Medulla oblongata (tissue), 1 donor: ENCODE measurements around the gene CRIM1.

Source experiments
- DNase-seq: peaks from one replicate; pipeline ENCODE4 v3.0.0-alpha.2; 2015; ENCODE audit errors: extremely low spot score

The CRIM1 gene

DNA sequence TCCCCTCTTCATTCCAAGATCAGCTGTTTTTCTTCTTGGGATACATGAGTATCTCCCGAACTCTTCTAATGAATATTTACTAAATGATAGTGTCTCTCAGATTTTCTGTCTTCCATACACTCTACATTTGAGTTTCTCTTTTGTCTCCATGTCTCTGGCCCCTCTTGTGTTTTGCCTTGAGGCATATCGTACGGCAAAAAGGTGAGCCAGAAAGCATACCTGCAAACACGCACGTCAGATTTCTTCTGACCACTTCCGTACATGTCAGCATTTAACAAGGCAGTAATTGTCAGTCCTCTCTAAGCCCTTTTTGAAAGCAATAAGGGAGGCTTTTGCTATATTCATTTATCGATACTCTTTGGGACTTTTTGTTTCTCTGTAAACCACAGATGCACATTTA, 160.0 kb downstream of the CRIM1 start:
- no peak for DNase-seq

DNA sequence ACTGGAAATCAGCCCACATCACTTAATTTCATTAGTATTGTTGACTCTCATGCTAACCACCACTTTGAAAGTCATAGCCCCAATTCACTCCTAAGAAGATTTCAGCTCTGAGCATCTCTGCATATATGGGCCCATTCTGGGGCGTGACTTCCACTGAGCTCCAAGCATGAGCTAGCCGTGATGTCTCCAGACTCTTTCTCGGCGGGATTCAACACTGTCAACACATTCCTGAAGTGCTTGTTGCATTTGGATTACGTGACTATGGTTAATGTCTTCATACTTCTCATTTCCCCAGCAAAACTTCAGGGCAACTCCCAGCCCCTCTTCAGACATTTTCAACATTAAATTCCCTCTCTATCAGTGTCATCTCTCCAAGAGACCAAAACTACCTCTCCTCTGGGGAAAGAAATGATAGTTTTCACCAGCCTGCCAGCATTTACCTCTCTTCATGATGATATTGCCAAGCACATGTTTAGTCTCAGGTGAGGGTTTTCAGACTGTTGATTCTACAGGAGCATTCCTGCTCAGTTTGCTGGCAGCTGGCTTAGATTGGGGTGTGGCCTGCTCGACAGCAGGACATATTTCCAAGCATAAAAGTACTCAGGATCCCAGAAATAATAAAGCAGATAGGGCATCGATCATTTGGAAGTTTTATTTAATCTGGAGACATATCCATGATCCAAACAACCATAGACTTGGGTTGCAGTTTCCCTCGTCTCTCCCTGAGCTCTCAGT, 160.7 kb downstream of the CRIM1 start:
- DNase-seq: no peak

DNA sequence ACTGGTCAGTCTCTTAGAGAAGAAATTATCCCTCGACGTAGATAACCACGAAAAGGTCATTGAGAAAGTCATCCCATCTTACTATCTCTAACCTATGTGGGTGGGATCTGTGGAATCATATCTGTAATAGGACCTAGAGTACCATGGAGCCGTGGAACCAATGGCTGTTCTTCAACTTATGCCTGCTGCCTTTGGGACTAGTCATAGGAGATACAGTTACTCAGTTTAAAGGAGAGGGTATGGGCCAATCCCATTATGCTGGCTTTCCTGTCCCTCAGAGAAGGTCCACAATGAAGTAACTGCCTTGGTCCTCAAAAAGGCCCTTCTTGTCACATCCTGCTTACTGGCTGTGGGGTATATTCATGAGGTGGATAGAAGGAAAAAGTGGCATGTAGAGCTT, 164.9 kb downstream of the CRIM1 start:
- no peak for DNase-seq

DNA sequence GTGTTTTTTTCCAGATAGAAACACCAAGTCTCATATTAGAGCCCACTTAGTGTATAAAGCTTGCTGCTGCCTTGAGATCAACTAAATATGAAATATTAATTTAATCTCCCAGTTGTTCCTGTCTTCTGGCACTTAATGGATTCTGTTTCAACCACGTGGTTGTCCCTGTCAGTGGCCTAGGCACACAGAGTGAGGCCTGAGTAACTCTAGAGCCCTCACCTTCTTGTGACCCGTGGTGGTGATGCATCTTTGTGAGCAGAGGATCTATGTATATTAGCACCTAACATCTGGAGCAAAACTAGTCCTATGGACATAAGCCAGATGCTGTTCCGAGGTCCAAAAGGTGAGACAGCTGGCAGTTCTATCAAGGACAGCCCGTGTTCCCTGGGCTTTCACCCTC, 167.6 kb downstream of the CRIM1 start:
- no peak for DNase-seq

DNA sequence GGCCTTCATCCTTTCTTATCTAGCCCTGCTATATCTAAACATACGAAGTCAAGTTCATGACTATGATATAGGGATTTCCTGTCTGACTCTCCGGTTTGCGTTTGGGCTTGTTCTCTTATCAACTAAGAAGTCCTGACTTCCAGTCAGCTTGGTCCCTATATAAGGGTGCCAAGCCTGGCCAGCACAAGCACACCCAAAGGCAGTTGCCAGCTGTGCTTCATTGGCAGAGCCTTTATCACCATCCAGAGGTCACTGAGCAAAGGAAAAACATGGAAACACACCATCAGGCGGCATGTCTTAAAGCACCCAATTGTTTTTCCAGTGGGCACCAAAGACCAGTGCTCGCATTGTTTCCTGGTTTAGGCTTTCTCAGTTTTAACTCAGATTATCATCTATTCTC, 169.7 kb downstream of the CRIM1 start:
- no peak for DNase-seq

DNA sequence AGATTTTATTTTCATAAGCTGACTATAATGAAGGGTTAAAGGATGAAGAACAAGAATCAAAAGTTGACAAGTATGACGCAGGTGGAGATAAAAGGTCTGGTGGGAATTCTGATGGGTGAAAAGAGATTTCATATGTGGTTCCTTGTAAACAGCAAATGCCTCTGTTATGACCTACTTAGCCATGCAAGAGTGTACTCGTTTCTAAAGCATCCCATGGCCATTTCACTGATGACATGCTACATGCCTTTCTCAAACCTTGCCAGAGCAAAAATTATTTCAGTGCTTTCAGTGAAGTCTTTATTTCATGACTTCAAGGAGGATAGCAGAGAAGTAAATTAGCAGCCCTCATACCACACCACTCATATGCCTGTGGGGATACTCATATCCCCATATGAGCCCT, 170.6 kb downstream of the CRIM1 start:
- no peak for DNase-seq

DNA sequence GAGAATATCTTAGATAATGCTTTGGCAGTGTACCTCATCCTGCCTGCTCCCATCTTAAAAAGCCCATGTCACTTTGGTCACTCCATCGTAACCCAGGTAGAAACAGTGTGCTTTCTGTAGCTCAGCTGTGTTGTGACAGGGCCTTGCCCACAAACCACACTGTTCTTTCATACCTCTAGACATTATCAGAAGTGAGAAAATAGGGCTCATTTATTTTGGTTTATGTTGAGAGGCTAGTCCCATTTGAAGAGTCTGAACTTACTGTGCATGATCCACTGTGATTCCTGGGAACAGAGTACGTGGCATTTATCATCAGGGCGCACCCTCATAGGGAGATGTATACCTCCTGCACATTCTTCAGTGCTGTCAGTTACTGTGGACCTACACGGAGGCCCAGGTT, 172.7 kb downstream of the CRIM1 start:
- DNase-seq: no peak

DNA sequence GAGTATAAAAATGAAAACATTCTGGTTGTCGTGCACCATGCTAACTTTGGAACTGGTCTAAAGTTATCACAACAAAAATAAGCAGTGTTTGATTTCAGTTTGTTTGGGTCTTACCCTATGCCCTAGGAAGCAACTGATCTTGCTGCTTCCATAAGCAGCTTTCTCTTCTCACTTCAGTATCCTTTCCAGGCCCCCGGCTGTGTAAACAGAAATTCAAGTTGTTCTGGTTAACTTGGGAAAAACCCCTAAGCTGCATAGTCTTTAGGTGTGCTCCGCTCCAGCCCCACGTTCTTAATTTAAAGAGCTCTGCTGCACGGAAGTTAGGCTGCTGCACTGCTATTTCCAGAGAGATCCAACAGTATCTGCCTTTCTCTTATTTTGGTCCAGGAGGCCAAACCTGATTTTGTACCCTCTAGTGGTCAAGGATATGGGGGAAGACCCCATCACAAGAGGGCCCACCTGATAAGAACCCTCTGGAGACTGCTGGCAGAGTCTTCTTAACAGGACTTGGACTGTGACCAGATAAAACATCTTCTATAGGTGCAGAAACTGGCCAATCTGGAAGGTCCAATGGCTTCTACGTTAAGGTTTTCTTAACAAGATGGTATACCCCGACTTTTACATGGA, 173.3 kb downstream of the CRIM1 start:
- DNase-seq: no peak

DNA sequence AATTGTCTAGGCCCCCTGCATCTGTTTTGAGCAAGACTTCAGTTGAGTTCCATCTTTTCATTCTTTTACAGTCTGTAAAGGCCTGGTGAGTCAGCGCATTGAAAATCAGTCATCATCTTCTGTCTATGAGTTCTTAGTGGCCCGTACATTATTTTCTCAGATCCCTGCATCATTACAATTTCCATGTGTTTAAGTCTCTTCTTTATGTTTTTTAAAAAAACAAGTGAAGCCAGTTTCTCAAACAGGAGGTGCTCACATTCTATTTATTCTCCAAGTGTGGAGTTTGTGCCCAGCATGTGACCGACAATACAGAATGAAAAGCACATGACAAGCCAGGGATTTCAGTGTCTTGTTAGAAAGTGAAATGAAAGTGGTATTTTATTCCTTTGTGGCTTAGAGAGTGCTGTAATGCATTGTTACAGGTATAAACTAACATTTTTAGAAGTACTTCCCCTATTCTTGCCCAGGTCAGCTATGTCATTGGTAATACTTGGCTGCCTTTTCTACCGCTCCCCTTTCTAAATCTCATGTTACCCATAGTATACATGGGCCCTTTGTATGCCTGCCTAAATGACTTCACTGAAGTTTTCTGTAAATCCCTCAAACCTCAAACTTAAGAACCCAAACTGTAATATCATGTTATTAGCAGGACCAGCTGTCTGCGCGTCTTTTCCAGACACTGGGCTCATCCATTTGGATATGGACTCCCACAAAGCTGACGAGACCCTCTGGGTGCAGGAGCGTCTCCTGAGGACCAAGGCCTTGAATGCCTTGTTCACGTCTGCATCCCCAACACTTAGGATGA, 174.8 kb downstream of the CRIM1 start:
- peak; percentile 26 for DNase-seq

DNA sequence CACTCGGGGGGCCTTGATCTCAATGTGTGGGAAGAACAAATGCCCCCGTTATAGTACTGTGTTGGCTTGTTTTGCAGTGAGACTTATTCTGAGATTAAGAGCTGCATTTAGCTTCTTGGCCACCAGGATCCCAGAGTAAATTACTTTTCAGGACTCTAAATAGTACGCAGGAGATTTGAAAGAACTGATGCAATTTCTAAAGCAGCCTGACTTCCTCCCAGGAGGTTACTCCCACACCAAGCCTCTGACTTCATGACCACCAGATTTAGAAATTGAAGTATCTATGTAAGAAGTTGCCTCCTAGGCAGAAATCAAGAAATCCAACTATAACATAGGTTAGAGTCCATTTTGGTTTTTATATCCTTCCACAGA, 175.4 kb downstream of the CRIM1 start:
- peak; percentile 22 for DNase-seq

DNA sequence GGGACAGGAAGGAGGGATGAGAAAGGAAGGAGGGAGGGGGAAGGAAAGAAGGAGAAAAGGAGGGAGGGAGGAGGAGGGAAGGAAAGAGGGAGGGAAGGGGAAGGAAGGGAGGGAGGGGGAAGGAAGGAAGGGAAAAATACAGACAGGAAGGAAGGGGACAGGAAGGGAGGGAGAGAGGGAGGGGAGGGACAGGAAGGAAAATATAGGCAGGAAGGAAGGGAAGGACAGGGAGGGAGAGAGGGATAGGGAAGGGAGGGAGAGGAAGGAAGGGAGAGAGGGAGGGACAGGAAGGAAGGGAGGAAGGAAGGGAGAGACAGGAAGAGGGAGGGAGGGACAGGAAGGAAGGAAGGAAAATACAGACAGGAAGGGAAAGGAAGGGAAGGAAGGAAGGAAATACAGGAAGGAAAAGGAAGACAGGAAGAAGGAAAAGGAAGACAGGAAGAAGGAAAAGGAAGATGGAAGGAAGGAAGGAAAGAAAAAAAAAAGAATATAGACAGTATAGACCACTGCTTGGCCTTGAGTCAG, 178.8 kb downstream of the CRIM1 start:
- no peak for DNase-seq

DNA sequence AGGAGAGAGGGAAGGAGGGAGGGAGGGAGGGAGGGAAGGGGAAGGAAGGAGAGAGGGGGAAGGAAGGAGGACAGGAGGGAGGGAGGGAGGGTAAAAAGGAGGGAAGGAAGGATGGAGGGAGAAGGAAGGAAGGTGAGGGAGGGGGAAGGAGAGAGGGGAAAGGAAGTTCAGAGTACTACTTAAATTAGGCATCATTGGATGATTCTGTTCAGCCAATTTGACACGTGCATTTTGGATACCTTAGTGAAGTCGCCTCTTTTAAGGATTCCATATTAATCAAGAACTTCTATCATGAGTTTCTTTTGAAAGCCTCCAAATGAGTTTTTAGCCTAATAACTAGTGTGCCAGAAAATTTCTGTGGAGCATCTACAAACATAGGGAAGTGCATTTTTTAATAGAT, 179.5 kb downstream of the CRIM1 start:
- DNase-seq: no peak

DNA sequence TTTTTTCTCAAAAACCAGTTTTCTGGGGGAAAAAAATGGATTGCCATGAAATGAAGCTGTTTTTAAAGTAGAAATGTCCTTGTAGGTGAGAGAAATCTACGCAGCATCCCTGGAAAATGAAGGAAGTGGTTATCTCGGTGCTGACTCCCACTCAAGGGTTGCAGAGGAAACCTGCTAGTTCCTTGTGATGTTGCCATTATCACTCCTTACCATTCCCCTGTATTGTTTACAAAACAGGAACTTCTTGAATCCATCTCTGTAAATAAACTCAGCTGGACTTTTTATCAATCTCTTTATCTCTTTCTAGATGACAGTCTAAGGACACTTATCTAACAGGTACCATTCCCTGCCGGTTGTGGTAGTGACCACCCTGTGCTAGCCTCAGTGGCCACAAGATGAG, 181.2 kb downstream of the CRIM1 start:
- DNase-seq: no peak

DNA sequence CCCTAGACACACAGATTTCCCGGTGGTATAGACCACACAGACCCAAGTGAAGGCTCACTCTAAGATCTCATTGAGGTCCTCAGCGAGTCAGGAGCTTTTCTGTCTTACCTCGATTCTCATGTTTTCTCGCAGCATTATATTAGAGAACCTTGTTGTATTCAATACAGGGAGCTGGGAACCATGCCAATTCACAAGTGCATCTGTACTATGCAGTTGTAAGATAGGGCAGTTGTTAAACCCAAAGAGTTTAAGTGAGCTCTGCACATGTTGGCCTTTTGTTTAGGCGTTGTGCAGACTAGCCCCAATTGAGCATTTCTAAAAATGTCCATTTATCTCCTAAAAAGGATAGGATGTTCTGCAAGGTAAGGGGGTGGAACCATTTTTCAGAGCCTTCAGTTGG, 182.8 kb downstream of the CRIM1 start:
- no peak for DNase-seq

DNA sequence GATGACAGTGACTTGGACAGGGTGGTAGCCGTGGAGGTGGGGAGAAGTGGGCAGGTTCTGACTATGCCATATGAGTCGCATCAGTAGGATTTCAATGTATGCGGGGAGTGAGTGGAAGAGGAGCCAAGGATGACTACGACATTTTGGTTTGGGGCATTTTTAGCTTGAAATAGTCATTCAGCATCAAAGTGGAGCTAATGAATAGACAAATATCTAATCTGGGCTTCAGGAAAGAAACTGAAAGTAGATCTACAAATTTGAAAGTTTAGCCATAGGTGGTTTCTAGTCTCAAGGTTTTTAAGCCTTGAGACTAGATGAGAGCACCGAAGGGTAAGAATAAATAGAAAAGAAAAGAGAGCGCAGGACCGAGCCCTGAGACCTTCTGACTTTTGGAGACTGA, 184.1 kb downstream of the CRIM1 start:
- no peak for DNase-seq

DNA sequence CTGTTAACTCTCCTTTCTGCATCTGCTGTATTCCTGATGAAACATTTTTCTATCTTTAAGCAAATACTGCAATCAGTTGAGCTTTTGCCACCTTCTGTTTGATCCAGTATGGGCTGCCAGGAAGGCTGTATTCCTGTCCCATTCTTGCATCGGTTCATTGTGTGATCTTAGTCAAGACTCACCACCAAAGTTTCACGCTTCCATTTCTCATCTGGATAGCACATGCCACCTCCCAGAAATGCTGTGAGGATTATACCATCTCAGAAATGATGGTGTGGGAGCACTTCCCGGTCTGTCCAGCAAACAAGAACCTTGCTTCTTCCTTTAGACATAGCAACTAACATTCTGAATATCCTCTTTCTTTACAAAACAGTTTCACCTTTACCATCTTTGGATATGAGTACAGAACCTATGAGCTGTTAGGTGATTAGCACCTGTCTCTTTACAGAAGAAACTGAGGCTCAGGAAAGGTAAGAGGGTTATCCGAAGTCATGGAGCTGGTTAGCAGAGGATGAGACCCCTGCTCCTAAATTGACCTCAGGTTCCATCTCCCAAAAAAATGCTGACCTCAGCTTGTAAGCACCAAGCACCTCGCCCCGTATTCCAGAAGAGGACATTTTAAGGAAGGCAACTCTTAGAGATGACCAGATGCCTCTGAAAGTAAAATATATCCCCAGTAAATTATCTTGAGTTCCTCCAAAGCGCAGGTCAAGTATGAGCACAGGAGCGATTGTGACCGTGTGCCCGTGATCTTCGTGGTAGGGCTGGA, 185.6 kb downstream of the CRIM1 start:
- DNase-seq: no peak

DNA sequence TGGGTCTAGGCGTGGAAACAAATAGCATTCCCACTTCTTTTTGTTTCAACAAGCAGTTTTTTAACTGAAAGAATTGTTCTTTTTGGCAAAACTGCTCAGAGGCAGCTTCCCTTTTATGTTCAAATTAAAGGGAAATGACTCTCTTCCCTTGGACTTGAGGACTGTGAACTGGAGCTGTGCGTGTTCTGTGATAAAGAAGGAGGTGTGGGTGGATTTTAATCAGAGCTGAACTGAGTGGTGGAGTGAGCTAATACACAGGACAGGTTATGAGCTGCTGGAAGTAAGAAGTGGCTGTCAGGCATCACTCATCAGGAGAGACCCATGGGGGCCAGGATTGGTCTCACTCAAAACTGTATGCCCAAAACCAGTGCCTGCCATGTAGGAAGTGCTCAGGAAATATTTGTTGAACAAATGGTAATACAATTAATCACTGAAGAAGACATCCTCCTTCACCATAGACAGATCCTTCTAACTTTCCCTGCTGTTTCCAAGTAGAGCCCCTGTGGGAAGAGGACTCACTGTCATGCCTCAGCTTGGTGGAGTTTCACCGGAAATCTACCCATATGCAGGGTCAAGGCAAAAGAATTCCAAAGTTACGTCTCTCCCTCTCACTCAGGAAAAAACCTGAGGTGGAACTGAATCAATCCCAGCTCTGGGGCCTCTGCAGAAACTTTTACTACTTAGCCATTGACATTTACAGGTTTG, 186.5 kb downstream of the CRIM1 start:
- DNase-seq: peak; percentile 16

DNA sequence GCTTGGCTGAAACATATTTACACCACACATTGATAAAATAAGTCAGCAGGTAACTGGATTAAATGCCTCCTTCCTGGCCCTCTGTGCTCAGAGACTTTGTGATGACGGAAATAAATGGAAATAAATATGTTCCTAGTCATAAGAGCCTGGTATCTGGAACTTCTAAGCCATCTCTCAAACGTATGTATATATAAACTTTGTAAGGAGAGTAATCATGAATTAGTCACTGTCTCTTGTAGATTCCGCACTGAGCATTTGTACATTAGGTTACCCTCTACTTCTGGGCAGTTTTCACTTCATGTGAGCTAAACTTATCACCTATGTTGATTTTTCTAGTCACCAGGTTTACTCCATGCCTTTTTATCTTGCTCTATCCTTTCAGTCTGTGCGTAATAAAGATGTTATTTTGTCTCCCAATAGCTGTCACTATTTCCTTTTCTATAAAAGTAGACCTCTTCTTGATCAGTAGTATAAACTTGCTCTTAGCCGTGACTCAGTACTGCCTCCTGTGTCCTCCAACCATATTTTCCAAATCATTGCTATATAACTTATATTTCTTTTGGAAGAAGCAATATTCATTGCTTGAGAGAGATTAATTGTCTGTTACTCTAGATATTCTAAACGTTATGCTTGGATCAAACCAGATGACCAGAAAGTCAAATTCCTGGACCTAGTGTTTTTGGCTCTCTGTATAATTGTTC, 189.2 kb downstream of the CRIM1 start:
- DNase-seq: no peak

DNA sequence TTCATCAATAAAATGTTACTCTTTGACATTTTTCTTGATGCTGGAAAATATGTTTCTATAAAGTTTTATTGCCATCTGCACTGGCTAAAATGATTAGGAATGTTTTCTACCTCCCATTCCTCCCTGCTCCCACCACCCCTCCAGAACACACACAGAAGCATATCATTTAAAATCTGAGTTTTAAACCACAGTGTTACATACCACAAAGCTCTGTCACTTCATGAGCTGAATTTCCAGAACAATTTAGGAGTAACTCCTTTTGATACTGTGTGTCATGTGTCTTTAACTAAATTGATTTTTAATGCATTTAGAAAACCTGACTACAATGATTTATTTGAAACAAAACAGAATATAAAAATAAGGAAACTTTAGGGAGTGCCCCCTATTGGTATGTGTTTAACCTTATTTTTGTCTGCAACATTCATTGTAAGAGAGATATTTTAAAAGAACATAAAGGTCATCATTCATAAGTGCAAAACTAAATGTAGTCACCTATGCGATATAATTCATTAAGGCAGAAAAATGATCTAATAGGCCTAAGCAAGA, 190.4 kb downstream of the CRIM1 start:
- DNase-seq: no peak

DNA sequence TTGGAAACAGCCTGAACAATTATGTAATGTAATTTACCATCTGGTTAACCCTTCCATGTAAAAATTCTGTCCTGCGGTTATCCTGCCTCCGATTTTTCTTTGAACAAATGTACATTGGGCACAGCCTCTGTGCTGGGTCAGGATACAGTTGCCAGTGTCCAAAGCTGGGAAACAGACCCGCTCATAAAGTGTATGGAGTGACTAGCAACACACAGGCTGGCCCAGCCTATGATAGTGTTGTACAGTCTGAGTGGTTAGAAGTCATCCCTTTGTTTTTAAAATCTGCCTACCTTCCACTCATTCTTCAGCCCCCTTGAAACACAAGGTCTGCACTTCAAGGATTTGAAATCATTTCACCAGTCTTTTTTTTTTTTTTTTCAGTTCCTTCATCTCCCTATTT, 192.3 kb downstream of the CRIM1 start:
- no peak for DNase-seq
